HL-60 (cell line): ENCODE results near the gene PDE8B.

ENCODE experiments used
- CTCF ChIP-seq: IDR thresholded peaks from one replicate; pipeline ENCODE4 v1.5.1; 2011; ENCODE audit warnings: low read length, control low read depth, inconsistent platforms; ENCODE audit not compliant: insufficient read depth
- POLR2AphosphoS5 ChIP-seq: IDR thresholded peaks from 2 replicates; pipeline ENCODE4 v1.6.1; 2012; ENCODE audit warnings: low read depth
- REST ChIP-seq: IDR thresholded peaks from 2 replicates; pipeline ENCODE4 v1.6.1; 2012; ENCODE audit warnings: low read depth; ENCODE audit not compliant: insufficient replicate concordance
- SPI1 ChIP-seq: IDR thresholded peaks from 2 replicates; pipeline ENCODE4 v1.6.1; 2012; ENCODE audit warnings: low read depth, mild to moderate bottlenecking, borderline replicate concordance

- TF ChIP-seq CTCF (no peak), REST (no peak), POLR2AphosphoS5 (no peak), SPI1 (no peak)
These were observed 100.2 kb downstream of the PDE8B start for GRCh38 chr5:77310494-77311213.
